ENCODE measurements around the gene GDF11.

The GDF11 gene

GRCh38 chr12:55707841-55708694 lies 34.9 kb upstream of the GDF11 start, which contains the start of gene ITGA7:
ITGA7 (minus strand) TSS chr12:55707904; CDS start chr12:55707682, 222 bp downstream.
- DNase-seq = peak; percentile 42

GRCh38 chr12:55708695-55709233 lies 34.2 kb upstream of the GDF11 start:
- no peak for DNase-seq

GRCh38 chr12:55711786-55712553 lies 31.0 kb upstream of the GDF11 start:
- DNase-seq = no peak

- no peak for DNase-seq
These were observed 30.1 kb upstream of the GDF11 start for GRCh38 chr12:55712700-55713415.

- DNase-seq = no peak
These were observed 29.2 kb upstream of the GDF11 start for GRCh38 chr12:55713721-55714120.

GRCh38 chr12:55715169-55715764 lies 27.7 kb upstream of the GDF11 start:
- no peak for DNase-seq

GRCh38 chr12:55715833-55716581 lies 26.9 kb upstream of the GDF11 start, which contains the start of gene BLOC1S1:
BLOC1S1 (plus strand) TSS chr12:55716046; CDS start chr12:55716052, 6 bp downstream.
- peak; percentile 87 for DNase-seq

- DNase-seq = no peak
These were observed 26.4 kb upstream of the GDF11 start for GRCh38 chr12:55716582-55716957.

- no peak for DNase-seq
These were observed 25.6 kb upstream of the GDF11 start for GRCh38 chr12:55717011-55718007.

- no peak for DNase-seq
These were observed 24.9 kb upstream of the GDF11 start for GRCh38 chr12:55718015-55718414.

GRCh38 chr12:55718624-55719275 lies 24.2 kb upstream of the GDF11 start:
- DNase-seq = no peak

- DNase-seq = no peak
These were observed 23.6 kb upstream of the GDF11 start for GRCh38 chr12:55719371-55719770.

- no peak for DNase-seq
These were observed 22.8 kb upstream of the GDF11 start, which contains the start of gene RDH5 for GRCh38 chr12:55720071-55720564. RDH5 (plus strand) TSS chr12:55720393; CDS start chr12:55721185, 792 bp downstream.

GRCh38 chr12:55720894-55721444 lies 22.0 kb upstream of the GDF11 start:
- DNase-seq = no peak

- no peak for DNase-seq
These were observed 21.2 kb upstream of the GDF11 start for GRCh38 chr12:55721601-55722213.

GRCh38 chr12:55722948-55723347 lies 20.0 kb upstream of the GDF11 start:
- no peak for DNase-seq

- no peak for DNase-seq
These were observed 19.3 kb upstream of the GDF11 start for GRCh38 chr12:55723516-55724225.

All from activated effector memory CD4-positive, alpha-beta T cell treated with Interleukin-2 at 50 U/mL for 16 hours (primary cell).